Stomach (tissue), 4 donors: ENCODE data around the gene SLC13A2.

ENCODE experiments used
- CTCF ChIP-seq, 7 experiments: fragments of 450-650 bp in 4 of 7; fragments of 200-600 bp in 3 of 7; sonication (generic) in 3 of 7; IDR thresholded peaks; one replicate each; pipeline ENCODE4 v1.5.1; 2016 to 2019; ENCODE audit warnings: antibody characterized with exemption in 7 of 7, control low read depth in 2 of 7, mild to moderate bottlenecking in 1 of 7
- EP300 ChIP-seq: sonication (generic); formaldehyde crosslinking; IDR thresholded peaks from one replicate; pipeline ENCODE4 v1.6.1; 2017; ENCODE audit warnings: antibody characterized with exemption
- POLR2A ChIP-seq, 4 donors: fragments of 450-650 bp; IDR thresholded peaks; one replicate each; pipeline ENCODE4 v1.6.1; 2016; ENCODE audit warnings: antibody characterized with exemption in 4 of 4, control low read depth in 2 of 4, mild to moderate bottlenecking in 1 of 4, moderate library complexity in 1 of 4
- POLR2AphosphoS5 ChIP-seq, 3 donors: sonication (generic); formaldehyde crosslinking; IDR thresholded peaks; one replicate each; pipeline ENCODE4 v1.6.1; 2016; ENCODE audit warnings: antibody characterized with exemption in 3 of 3

- no peak for TF ChIP-seq POLR2AphosphoS5 (IDR thresholded peaks at IDR 0.05)
- TF ChIP-seq CTCF (IDR thresholded peaks at IDR 0.05) = no peak
- TF ChIP-seq POLR2A (IDR thresholded peaks at IDR 0.05) = no peak
- TF ChIP-seq EP300 = no peak
Measured at GRCh38 chr17:28460901-28461300, 12.5 kb upstream of the SLC13A2 start.
